GM19452 (cell line): ENCODE results near the gene NCOA3.
"Not testable (repeated sequence)": the region's sequence is repeated elsewhere in the genome, so short reads cannot be mapped to it uniquely, and the experiment has no call there.

Experiments used
- ATAC-seq: cut with Tn5 transposase; IDR thresholded peaks from one replicate; pipeline ENCODE4 v1.9.1; 2021; ENCODE audit not compliant: unreplicated experiment

NCOA3 gene

DNA sequence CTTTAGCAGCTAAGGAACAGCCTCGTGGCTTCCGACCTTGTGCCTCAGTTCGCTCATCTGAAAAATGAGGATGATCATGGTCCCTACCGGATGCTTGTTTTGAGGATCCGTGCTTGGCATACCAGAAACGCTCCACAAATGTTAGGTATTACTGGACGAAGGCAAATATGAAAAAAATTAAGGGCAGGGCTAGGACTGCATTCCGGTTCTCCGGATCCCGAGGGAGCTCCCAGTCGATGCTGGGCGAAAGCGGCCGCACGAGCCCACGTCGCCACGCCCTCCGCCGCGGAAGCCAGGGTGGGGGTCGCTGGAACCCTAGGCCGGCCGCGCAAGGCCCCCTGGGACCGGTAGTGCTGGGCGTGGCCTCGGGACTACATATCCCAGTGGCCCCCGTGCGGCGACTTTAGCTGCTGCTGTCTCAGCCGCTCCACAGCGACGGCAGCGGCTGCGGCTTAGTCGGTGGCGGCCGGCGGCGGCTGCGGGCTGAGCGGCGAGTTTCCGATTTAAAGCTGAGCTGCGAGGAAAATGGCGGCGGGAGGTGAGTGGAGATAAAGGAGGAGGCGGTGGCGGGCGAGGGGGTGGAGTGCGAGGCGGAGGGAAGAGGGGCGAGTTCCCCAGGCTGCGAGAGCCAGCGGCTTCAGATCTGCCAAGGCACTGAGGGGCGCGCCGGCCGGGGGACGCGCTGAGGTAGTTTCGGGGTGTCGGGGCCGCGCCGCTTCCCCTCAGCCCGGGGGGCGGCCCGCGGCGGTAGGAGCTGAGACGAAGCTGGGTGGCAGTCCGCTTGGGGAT, at the start of gene NCOA3:
Gene NCOA3, plus strand, starts transcription at position 406 of the 789 bp plus-strand sequence. CDS start 120,361 bp downstream, outside the sequence.
- ATAC-seq: peak; percentile 69

DNA sequence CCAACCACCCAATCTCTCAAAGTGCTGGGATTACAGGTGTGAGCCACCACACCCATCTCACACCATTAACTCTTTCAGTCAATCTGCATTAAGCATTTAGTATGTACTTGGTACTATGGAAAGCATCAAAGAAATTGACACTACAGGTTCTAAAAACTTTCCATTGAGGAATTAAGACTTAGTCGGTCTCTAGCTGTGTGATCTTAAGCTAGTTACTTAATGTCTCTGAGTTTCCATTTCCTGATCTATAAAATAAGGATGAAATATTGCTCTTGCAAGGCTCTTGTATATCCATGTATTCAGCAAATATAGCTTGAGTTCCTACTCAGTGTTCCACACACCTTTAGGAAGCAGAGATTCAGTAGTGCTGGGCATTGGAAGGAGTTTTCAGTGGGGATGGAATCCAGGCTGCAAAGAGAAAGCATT, 48.9 kb upstream of the NCOA3 start:
- ATAC-seq: no peak

DNA sequence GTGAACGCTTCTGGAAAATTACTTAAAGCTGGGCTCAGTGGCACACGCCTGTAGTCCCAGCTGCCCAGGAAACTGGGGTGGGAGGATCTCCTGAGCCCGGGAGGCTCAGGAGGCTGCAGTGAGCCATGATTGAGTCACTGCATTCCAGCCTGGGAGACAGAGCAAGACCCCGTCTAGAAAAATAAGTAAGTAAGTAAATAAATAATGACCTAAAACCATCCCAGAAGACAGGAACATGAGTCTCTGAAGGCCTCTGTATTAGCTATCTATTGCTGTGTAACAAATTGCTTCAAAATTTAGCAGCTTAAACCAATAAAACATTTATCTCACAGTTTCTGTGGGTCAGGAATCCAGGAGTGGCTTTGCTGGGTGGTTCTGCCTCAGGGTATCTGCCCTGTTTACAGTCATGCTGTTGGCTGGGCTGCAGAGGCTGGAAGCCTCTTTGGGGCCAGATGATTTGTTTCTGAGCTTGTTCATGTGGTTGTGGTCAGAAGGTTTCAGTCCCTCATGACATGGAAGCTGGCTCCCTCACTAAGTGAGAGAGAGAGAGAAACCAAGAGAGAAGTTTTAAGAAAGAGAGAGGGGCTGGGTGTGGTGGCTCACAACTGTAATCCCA, 48.4 kb upstream of the NCOA3 start:
- peak; percentile 94 for ATAC-seq

DNA sequence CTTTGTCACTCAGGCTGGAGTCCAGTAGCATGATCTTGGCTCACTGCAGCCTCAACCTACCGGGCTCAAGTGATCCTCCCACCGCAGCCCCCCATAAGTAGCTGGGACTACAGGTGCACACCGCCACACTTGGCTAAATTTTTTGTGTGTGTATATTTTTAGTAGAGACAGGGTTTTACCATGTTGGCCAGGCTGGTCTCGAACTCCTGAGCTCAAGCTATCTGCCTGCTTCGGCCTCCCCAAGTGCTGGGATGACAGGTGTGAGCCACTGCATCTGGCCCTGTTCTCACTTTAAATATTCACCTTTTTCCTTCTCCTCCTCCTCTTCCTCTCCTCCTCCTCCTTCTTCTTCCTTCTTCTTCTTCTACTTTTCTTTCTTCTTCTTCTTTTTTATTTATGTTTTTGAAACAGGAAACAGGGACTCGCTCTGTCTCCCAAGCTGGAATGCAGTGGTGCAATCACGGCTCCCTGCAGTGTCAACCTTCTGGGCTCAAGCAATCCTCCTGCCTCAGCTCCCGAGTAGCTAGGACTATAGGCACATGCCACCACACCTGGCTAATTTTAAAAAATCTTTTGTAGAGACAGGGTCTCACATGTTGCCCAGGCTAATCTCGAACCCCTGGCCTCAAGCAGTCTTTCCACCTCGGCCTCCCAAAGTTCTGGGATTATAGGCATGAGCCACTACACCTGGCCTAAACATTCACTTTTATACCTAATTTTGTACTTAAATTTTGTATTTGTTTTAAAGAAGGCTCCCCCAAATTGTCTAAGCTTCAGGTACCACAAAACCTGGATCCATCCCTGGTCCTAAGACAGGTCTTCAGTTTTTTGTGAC, 47.2 kb upstream of the NCOA3 start:
- ATAC-seq: no peak

DNA sequence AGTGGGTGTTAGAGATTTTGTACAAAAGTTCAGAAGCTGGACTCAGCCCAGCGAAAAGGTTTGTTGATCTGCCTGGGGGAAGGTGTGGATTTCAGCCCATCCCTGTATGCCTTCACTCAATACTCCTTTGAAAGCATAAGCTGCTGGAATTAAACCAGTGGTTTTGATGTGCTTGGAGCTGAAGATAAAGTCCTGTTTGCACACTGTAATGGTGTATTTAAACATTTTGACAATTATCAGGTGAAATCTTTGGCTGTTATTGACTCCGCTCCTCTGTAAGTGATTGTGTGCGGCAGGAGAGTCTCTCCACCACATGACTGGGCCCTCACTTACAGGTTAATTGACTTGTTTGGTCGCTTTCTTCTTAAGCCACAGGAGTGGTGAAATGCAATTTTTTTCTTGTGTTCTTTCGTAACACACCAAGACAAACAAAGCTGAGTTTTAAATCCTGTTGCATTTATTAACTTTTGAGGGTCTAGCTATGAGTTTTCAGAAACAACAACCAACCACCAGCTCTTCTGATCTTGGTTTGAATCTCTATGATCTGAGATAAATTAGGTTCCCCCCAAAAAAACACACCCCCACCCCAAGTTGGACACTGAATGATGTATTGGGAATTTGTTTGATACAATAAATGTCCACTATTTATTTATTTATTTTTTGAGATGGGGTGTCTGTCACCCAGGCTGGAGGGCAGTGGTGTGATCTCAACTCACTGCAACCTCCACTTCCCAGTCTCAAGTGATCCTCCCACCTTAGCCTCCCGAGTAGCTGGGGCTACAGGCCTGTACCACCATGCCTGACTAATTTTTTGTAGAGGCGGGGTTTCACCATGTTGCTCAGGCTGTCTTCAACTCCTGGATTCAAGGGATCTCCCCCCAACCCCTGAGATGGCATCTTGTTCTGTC, 46.3 kb upstream of the NCOA3 start:
- ATAC-seq: no peak

DNA sequence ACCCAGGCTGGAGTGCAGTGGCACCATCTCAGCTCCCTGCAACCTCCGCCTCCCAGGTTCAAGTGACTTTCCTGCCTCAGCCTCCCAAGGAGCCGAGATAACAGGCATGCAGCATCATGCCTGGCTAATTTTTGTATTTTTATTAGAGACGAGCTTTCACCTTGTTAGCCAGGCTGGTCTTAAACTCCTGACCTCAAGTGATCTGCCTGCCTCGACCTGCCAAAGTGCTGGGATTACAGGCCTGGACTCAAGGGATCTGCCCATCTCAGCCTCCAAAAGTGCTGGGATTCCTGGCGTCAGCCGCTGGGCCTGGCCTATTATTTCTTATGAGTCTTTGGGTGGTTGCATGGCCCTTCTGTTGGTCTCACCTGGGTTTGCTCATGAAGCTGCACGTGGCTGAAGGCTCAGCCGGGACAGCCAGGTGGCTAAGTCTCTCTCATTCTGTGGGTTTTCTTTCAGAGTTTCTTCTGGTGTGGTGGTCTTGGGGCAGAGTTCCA, 45.6 kb upstream of the NCOA3 start:
- ATAC-seq: no peak

DNA sequence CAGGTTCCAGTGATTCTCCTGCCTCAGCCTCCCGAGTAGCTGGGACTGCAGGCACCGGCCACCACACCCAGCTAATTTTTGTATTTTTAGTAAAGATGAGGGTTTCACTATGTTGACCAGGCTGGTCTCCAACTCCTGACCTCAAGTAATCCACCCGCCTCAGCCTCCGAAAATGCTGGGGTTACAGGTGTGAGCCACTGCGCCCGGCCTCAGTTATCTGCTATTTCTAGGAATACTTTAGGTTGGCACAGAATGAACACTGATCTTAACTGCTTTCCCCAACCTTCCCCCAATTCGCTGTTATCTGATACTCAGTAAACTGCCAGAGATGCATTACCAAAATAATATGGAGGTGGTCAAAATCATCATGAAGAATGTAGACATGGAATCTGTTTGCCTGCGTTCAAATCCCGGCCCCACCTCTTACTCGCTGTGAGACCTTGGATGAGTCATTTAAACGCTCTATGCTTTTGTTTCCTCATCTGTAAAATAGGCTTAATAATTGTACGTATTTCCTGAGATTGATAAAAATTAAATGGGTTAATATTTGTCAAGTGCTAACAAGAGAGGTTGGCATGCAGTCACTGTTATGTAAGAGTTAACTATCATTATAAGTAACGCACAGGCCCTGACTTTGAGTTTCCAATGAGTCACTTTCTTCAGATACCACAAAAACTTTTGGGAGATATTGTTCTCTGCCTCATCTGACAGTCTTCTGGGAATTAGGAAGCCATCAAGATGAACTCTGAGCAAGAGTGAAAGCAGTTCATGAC, 44.5 kb upstream of the NCOA3 start:
- ATAC-seq: no peak

DNA sequence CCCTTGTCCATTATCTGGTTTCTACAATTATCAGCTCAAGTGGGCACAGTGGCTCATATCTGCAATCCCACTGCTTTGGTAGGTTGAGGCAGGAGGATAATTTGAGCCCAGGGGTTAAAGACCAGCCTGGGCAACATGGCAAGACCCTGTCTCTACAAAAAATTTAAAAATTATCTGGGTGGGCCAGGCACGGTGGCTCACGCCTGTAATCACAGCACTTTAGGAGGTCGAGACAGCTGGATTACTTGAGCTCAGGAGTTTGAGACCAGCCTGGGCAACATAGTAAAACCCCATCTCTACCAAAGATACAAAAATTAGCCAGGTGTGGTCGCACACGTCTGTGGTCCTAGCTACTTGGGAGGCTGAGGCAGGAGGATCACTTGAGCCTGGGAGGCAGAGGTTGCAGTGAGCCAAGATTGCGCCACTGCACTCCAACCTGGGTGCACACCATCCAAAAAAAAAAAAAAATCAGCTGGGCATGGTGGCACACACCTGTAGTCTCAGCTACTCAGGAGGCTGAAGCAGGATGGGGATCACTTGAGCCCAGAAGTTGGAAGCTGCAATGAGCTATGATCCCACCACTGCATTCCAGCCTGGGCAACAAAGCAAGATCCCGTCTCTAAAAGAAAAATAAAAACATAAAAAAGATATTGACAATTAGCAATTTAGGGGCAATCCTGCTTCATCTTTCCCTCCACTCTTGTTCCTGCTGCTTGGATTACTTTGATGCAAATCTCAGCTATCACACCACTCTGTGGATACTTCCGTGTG, 43.2 kb upstream of the NCOA3 start:
- ATAC-seq: not testable (repeated sequence)

DNA sequence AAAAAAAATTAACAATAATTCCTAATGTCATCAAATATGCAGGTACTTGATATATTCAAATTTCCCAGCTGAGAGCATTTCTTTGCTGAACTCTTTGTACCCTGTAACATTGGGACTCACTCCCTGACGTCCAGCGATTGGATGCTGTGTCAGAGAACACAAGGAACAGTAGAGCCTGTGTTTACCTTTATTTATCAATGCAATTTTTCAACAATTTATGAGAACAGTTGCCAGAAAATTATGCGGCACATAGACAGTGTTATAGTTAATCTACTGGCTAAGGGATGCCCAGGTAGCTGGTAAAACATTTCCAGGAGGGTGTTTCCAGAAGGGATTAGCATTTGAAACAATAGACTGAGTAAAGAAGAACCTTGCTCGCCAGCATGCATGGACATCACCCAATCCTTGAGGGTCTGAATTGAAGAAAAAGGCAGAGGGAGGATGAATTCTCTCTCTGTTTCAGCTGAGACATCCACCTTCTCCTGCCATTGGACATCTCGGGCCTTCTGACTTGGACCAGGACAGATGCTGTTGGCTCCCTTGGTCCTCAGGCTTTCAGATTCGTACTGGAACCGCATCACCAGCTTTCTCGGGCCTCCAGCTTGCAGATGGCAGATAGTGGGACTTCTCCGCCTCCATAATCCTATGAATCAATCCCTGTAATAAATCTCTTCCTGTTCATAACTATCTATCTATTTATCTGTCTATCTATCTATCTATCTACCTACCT, 42.2 kb upstream of the NCOA3 start:
- ATAC-seq: no peak

DNA sequence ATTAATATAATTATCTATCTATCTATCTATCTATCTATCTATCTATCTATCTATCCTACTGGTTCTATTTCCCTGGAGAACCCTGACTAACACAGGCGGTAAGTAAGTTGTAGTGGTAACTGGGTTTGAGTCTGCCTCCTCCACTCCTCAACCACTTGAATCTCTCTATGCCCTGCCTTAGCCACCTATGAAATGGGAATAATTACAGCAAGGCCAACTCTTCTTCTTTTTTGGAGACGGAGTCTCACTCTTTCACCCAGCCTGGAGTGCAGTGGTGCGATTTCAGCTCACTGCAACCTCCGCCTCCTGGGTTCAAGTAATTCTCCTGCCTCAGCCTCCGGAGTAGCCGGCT, 41.0 kb upstream of the NCOA3 start:
- not testable (repeated sequence) for ATAC-seq

DNA sequence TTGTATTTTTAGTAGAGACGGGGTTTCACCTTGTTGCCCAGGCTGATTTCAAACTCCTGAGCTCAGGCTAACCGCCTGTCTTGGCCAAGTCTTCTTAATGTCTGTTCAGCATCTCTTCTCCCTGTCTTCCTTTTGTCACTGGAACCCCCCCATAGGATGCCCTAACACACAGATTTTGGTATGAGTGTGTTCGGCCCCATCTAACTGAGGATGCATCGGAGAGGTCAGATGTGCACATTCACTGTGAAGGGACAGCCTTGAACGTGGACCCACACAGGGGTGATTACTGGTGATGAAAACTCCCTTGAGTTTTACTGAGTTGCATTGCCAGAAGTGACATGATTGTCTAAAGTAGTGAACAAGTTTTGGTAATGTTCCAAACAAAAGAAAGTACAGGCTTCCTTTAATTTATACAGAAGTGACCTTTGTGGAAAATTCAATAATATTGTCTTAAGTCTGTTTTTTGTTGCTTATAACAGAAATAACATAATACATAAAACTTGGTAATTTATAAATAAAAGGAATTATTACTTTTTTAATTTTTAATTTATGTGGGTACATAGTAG, 40.5 kb upstream of the NCOA3 start:
- ATAC-seq: no peak

DNA sequence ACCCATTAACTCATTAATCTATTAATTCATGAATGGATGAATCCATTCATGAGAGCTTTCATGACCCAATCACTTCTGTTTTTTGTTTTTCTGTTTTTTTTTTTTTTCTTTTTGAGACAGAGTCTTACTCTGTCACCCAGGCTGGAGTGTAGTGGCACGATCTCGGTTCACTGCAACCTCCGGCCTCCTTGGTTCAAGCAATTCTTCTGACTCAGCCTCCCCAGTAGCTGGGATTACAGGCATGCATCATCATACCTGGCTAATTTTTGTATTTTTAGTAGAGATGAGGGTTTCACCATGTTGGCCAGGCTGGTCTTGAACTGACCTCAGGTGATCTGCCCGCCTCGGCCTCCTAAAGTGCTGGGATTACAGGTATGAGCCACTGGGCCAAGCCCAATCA, 39.8 kb upstream of the NCOA3 start:
- not testable (repeated sequence) for ATAC-seq

DNA sequence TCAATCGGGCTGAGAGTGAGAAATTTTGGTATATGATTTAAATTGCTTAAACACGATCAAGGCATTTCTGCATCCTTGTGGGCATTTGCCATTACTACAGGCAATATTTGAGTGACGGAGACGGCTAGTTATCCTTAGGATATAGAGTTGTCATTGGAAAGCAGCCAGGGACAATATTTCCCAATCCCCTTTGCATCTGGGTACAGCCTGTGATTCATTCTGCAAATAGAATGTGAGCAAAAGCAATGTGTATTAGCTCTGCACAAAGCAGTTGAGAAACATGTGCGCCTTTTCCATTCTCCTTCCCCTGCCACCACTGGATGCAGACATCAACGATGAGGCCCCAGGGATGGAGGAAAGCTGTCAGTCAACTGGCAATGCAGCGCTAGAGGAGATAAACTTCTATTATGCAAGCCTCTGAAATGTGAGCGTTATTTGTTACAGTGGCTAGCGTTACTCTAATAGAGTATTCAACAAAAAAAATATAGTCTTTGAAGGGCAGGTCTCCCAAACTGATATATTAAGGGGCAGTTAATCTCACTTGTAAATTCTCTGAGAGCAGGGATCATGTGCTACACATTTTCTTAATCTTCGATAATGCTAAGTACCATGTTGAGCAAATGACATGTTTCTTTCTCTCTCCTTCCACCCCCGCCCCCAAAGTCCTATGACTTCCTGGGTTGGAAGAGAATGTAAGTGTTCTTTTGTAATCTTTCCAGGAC, 37.1 kb upstream of the NCOA3 start:
- ATAC-seq: no peak

DNA sequence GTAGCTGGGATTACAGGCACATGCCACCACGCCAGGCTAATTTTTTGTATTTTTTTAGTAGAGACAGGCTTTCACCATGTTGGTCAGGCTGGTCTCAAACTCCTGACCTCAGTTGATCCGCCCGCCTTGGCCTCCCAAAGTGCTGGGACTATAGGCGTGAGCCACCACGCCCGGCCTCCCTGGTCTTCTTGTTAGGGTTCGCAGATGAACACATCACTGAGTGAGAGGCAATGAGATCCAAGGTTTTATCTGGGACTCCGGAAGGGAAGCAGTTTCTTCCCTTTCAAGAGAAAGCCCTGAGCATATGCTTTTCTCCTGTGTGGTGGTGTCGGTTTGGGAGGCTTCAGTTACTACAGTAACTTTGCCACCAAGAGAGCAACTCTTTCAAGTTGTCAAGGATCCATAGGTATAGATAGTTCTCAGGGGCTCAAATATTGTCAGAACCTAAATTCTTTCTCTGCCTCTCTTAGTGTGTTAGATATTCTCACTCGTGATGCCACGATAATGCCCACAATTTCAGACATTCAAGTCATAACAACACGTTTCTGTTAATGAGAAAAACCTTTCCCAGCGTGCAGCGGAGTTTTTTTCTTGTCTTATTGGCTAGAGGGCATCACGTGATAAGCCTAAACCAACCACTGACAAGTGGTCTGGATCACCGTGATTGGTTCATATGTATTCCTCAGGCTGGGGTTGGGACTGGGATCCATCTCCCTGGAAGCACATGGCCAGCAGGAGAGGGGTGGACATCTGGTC, 36.2 kb upstream of the NCOA3 start:
- ATAC-seq: no peak

DNA sequence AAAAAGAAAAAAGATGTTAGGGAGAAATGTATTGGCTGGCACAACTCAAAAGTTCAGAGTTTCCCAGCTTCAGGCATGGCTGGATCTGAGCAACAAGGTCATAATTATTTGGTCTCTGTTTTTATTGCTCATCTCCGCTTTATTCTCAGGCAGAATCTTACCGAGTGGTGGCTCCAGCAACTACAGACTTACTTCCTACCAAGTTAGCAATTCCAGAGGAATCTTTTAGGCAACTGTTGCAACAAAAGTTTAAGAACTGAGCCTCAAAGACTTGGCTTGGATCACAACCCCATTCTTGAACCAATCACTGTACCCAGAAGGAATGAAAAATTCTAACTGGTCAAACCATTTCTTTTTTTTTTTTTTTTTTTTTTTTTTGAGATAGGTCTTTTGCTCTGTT, 35.5 kb upstream of the NCOA3 start:
- no peak for ATAC-seq

DNA sequence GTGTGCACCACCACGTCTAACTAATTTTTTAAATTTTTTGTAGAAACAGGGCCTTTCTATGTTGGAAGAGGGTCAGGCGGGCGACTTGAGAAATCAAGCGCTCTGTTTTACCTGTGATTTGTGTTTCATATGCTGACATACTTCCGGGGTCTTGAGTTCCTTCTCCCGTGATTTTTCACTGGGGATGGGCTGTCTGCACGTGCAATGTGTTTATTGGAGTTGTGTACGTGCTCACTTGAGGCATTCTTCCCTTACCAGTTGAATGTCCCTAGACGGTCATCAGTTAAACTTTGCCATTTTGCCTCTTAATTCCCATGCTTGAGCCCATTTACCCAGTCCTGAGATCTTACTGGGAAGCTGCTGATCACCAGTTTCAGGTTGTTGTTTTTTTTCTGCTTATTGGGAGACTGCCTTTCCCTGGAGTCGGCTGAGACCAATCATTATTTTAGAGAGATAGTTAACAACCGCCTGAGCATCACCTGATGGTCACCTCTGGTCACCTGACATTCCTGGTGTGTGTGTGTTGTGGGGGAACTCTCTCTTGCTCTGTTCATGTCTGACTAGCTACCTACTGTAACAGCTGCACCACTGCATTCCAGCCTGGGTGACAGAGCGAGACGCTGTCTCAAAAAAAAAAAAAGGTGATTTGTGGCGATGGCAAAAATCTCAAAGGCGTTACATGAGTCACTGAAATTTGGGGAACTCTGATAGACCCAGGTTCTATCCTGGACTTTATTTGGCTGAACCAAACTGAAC, 34.8 kb upstream of the NCOA3 start:
- ATAC-seq: no peak
